ENCODE measurements around the gene PIGQ.

DNA sequence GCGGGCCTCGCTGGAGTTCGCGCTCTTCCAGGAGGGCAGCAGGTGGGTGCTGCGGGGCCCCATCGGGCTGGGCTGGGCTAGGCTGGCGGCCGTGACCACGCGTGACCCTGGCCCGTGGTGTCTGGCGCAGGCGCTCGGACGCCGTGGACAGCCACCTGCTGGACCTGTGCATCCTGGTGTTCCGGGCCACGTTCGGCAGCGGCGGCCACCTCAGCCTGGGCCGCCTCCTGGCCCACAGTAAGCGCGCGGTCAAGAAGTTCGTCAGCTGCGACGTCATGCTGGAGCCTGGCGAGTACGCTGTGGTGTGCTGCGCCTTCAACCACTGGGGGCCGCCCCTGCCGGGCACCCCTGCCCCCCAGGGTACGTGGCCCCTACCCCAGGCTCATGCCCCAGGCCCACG is 17.6 kb upstream of the PIGQ start:
- TF ChIP-seq, protein P1, sequence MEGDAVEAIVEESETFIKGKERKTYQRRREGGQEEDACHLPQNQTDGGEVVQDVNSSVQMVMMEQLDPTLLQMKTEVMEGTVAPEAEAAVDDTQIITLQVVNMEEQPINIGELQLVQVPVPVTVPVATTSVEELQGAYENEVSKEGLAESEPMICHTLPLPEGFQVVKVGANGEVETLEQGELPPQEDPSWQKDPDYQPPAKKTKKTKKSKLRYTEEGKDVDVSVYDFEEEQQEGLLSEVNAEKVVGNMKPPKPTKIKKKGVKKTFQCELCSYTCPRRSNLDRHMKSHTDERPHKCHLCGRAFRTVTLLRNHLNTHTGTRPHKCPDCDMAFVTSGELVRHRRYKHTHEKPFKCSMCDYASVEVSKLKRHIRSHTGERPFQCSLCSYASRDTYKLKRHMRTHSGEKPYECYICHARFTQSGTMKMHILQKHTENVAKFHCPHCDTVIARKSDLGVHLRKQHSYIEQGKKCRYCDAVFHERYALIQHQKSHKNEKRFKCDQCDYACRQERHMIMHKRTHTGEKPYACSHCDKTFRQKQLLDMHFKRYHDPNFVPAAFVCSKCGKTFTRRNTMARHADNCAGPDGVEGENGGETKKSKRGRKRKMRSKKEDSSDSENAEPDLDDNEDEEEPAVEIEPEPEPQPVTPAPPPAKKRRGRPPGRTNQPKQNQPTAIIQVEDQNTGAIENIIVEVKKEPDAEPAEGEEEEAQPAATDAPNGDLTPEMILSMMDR (conservative IDR thresholded peaks at IDR 0.05): no peak
- no peak for TF ChIP-seq EZH2 (IDR thresholded peaks at IDR 0.05; ENCODE audit: low read depth)

Measured in PC-9 (cell line).